GM19438 (cell line): Measurements from ENCODE around the gene ANKHD1.
"Not testable (repeated sequence)": the region's sequence is repeated elsewhere in the genome, so short reads cannot be mapped to it uniquely, and the experiment has no call there.

Experiments used
- ATAC-seq: cut with Tn5 transposase; IDR thresholded peaks from one replicate; pipeline ENCODE4 v1.9.1; 2021; ENCODE audit warnings: low read depth; ENCODE audit not compliant: unreplicated experiment

The ANKHD1 gene

GRCh38 chr5:140418862-140419520 is 17.4 kb downstream of the ANKHD1 start:
- no peak for ATAC-seq

- no peak for ATAC-seq
Measured at GRCh38 chr5:140420226-140420570, 18.6 kb downstream of the ANKHD1 start.

- no peak for ATAC-seq
Measured at GRCh38 chr5:140420665-140421361, 19.2 kb downstream of the ANKHD1 start.

DNA sequence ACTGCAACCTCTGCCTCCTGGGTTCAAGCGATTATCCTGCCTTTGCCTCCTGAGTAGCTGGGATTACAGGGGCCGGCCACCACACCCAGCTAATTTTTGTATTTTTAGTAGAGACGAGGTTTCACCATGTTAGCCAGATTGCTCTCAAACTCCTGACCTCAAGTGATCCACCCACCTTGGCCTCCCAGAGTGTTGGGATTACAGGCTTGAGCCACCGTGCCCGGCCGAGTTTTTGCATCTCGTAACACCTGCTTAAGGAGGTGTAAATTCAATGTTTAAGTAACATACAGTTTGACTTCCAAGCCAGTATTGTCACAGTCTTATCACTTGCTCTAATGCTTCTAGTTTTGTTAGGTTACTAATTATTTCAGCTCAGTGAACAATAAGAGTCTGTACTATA is 19.7 kb downstream of the ANKHD1 start:
- not testable (repeated sequence) for ATAC-seq

- ATAC-seq, result no peak
Measured at GRCh38 chr5:140423609-140424008, 22.0 kb downstream of the ANKHD1 start.

GRCh38 chr5:140424135-140424534 is 22.5 kb downstream of the ANKHD1 start:
- no peak for ATAC-seq

DNA sequence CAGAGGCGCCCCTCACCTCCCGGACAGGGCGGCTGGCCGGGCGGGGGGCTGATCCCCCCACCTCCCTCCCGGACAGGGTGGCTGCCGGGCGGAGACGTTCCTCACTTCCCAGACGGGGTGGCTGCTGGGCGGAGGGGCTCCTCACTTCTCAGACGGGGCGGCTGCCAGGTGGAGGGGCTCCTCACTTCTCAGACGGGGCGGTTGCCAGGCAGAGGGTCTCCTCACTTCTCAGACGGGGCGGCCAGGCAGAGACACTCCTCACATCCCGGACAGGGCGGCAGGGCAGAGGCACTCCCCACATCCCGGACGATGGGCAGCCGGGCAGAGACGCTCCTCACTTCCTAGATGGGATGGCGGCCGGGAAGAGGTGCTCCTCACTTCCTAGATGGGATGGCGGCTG is 26.1 kb downstream of the ANKHD1 start:
- not testable (repeated sequence) for ATAC-seq

GRCh38 chr5:140429724-140430123 is 28.1 kb downstream of the ANKHD1 start:
- no peak for ATAC-seq

- no peak for ATAC-seq
Measured at GRCh38 chr5:140432212-140432611, 30.6 kb downstream of the ANKHD1 start.

DNA sequence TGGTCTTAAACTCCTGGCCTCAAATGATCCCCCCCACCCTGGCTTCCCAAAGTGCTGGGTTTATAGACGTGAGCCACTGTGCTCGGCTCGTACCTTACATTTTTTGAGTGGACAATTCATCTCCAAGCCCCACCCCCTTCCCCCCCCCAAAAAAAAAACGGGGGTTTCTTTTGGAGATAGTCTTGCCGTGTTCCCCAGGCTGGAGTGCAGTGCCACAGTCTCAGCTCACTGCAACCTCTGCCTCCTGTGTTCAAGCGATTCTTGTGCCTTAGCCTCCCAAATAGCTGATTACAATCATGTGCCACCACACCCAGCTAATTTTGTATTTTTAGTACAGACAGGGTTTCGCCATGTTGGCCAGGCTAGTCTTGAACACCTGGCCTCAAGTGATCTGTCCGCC is 31.3 kb downstream of the ANKHD1 start:
- ATAC-seq, result no peak

DNA sequence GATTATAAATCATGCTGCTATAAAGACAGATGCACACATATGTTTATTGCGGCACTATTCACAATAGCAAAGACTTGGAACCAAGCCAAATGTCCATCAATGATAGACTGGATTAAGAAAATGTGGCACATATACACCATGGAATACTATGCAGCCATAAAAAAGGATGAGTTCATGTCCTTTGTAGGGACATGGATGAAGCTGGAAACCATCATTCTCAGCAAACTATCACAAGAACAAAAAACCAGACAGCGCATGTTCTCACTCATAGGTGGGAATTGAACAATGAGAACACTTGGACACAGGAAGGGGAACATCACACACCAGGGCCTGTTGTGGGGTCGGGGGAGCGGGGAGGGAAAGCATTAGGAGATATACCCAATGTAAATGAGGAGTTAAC is 55.7 kb downstream of the ANKHD1 start:
- ATAC-seq, result not testable (repeated sequence)

- no peak for ATAC-seq
Measured at GRCh38 chr5:140466981-140467742, 65.5 kb downstream of the ANKHD1 start.

GRCh38 chr5:140468188-140468587 is 66.6 kb downstream of the ANKHD1 start:
- no peak for ATAC-seq

DNA sequence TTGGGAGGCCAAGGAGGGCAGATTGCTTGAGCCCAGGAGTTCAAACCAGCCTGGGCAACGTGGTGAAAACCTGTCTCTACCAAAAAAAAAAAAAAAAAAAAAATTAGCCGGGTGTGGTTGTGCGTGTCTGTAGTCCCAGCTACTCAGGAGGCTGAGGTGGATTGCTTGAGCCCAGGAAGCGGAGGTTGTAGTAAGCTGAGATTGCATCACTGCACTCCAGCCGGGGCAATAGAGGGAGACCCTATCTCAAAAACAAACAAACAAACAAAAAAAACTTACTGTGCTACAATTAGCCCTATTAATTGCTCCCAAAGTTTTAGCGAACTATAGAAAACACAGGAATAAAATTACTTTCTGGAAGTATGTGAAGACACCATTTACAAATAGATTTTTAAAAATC is 67.6 kb downstream of the ANKHD1 start:
- no peak for ATAC-seq

DNA sequence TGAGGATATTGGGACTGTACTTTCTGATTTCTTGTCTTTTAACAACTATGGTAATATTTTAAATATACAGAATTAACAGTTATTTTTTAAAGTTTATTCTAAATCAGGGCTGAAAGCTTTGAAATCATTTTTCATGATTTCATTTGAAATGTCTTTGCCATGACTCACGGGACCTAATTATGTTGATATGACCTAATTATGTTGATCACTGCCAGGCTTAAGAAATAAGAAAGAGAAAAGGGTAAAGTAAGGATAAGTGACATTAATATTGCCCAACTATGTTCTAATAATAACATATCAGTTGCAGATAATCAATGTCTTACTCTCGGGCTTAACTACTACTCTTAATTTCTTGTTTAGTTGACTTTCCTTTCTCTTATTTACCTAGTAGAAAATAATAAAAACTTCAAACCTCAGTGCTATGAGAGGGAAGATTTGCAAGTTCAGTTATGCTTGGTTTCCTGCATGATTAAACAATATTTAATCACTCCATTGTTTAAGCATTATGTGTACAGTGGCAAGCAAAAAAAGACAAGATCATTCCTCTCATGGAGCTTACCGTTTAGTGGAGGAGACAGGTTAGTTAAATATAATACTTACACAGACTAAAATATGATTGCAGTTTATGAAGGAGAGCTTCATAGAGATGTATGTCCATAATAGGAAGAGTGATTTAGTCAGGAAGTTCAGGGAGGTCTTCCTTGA is 78.8 kb downstream of the ANKHD1 start:
- no peak for ATAC-seq

DNA sequence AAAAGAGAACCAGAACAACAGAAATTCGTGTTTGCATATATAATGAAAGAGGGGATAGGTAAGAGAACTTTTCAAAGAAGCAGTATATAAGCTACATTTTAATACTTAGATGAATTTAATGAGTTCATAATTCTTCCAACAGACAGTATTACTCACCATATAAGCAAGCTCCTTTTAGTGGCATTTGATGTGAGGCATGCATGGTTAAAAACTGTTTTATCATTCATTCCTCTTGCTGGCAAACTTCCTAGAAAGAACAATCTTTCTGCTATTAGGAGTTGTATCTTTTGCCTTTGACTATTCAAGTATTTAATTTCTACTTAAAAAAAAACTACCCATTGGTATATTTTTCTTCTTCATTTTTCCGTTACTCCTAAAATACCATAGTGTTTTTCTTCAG is 80.1 kb downstream of the ANKHD1 start:
- no peak for ATAC-seq

DNA sequence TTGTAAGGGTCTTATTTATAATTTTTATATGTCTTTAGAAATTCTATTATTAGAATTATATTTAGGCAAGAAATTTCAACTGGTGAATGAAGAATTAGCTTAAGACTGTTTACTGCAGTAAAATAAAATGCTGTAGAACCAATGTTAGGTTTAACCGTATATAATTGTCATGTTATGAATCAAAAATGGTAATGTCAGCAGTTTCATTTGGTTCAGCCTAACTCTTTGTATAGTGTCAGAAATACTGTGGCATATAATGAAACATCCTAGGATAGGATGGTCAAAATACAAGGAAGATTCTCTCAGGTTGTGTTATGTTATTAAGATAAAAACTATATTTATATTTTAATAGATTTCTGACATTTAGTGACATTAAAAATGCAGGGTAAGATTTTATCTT is 81.4 kb downstream of the ANKHD1 start:
- no peak for ATAC-seq

- ATAC-seq, result not testable (repeated sequence)
Measured at GRCh38 chr5:140488141-140488540, 86.5 kb downstream of the ANKHD1 start.

DNA sequence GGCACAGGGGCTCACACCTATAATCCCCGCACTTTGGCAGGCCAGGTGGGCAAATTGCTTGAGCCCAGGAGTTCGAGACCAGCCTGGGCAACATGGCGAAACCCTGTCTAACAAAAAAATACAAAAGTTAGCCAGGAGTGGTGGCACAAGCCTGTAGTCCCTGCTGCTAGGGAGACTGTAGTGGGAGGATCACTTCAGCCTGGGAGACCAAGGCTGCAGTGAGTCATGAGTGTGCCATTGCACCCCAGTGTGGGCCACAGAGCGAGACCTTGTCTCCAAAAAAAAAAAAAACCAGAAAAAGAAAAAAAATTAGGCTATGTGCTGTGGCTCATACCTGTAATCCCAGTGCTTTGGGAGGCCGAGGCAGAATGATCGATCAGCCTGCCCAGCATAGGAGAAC is 87.3 kb downstream of the ANKHD1 start:
- ATAC-seq, result no peak

- no peak for ATAC-seq
Measured at GRCh38 chr5:140497897-140498296, 96.3 kb downstream of the ANKHD1 start.

GRCh38 chr5:140498591-140498990 is 97.0 kb downstream of the ANKHD1 start:
- ATAC-seq, result no peak
